SK-N-SH (cell line): ENCODE measurements around the gene ZP4.

Experiments used
- CTCF ChIP-seq: fragments of 200-600 bp; sonication (generic); IDR thresholded peaks from 2 replicates; pipeline ENCODE4 v1.6.1; 2017; ENCODE audit warnings: antibody characterized with exemption, mild to moderate bottlenecking, moderate library complexity
- EZH2phosphoT487 ChIP-seq: fragments of 200-600 bp; sonication (generic); IDR thresholded peaks from 2 replicates; pipeline ENCODE4 v1.6.1; 2017; ENCODE audit warnings: low read depth, mixed run types, mild to moderate bottlenecking, antibody characterized with exemption, moderate library complexity, borderline replicate concordance
- RFX5 ChIP-seq: IDR thresholded peaks from 2 replicates; pipeline ENCODE4 v1.6.1; 2012; ENCODE audit warnings: mild to moderate bottlenecking, improper control_type of control experiment, low read length
- YY1 ChIP-seq: IDR thresholded peaks from 2 replicates; pipeline ENCODE4 v1.4.0; 2012; ENCODE audit warnings: low read depth, mild to moderate bottlenecking
- TF ChIP-seq, protein P1 (sequence below): IDR thresholded peaks from 2 replicates; pipeline ENCODE4 v1.4.0; 2012; ENCODE audit warnings: low read depth, borderline replicate concordance

DNA sequence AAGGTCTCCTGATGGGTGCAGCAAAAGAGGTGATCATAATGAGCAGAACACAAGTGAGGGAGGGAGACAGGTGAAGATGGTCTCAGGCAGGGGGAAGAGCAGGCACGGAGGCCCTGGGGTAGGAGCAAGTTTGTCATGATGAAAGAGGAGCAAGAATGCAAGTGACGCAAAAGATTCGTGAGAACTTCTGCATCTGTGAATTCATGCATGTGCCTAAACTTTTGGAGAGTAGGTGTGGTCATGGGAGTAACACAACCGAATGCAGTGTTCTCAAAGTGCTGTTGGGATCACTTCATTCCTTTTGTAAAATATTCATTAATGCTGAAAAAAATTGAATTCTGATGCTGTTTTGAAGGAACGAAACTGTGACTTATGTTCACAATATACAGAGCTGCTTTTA is 47.3 kb upstream of the ZP4 start:
- TF ChIP-seq, protein P1, sequence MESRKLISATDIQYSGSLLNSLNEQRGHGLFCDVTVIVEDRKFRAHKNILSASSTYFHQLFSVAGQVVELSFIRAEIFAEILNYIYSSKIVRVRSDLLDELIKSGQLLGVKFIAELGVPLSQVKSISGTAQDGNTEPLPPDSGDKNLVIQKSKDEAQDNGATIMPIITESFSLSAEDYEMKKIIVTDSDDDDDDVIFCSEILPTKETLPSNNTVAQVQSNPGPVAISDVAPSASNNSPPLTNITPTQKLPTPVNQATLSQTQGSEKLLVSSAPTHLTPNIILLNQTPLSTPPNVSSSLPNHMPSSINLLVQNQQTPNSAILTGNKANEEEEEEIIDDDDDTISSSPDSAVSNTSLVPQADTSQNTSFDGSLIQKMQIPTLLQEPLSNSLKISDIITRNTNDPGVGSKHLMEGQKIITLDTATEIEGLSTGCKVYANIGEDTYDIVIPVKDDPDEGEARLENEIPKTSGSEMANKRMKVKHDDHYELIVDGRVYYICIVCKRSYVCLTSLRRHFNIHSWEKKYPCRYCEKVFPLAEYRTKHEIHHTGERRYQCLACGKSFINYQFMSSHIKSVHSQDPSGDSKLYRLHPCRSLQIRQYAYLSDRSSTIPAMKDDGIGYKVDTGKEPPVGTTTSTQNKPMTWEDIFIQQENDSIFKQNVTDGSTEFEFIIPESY: no peak
- no peak for TF ChIP-seq CTCF
- TF ChIP-seq YY1: no peak
- no peak for TF ChIP-seq EZH2phosphoT487
- TF ChIP-seq RFX5: no peak
